ENCODE data around the gene DAZ2. TPM values are rescaled to one million over a fixed set of nuclear protein-coding genes. Genes with fewer than 3 reads are reported as not detected.
"Not testable (repeated sequence)": the region's sequence is repeated elsewhere in the genome, so short reads cannot be mapped to it uniquely, and the experiment has no call there.

The DAZ2 gene
- not detected for polyA plus RNA-seq
- long read RNA-seq, donor 1: 0 reads
- long read RNA-seq, donor 2: 0 reads
- long read RNA-seq, donor 3: 0 reads
- long read RNA-seq, donor 4: 0 reads
- long read RNA-seq, donor 5: 0 reads
- long read RNA-seq, donor 6: 0 reads
- long read RNA-seq, donor 7: 0 reads
- long read RNA-seq, donor 8: 0 reads
- long read RNA-seq, donor 9: 0 reads
- long read RNA-seq, donor 10: 0 reads

GRCh38 chrY:23219233-23219632 lies at the start of gene DAZ2:
Gene DAZ2 (plus strand): TSS chrY:23219533. CDS start chrY:23219741, 208 bp downstream.
- not testable (repeated sequence) for H3K36me3 ChIP-seq (ENCODE audit: control insufficient read depth in 3 of 3, insufficient read depth in 2 of 3, low read depth in 1 of 3, low read length in 3 of 3)
- no CpG with 5 or more reads among the region's 23 CpGs for WGBS, 3 donors

GRCh38 chrY:23198908-23199307 lies 20.4 kb upstream of the DAZ2 start, which contains the start of gene DAZ1:
Gene DAZ1 (minus strand): TSS chrY:23199008. CDS start chrY:23198800, 208 bp downstream.
- H3K36me3 ChIP-seq (ENCODE audit: control insufficient read depth in 3 of 3, insufficient read depth in 2 of 3, low read depth in 1 of 3, low read length in 3 of 3); H3K27me3 ChIP-seq (ENCODE audit: control insufficient read depth in 3 of 3, insufficient read depth in 3 of 3, low read length in 3 of 3); FAIRE-seq; H3K9me3 ChIP-seq (ENCODE audit: control insufficient read depth in 2 of 2, insufficient read depth in 1 of 2, low read depth in 1 of 2, low read length in 1 of 2); H3K4me1 ChIP-seq (ENCODE audit: control insufficient read depth in 3 of 3, insufficient read depth in 2 of 3, low read depth in 1 of 3, low read length in 2 of 3); DNase-seq; H3K4me3 ChIP-seq (ENCODE audit: low read depth in 1 of 3, low read length in 3 of 3); H3K27ac ChIP-seq (ENCODE audit: low read depth in 1 of 3, low read length in 2 of 3): not testable (repeated sequence)
- no CpG with 5 or more reads among the region's 23 CpGs for WGBS, 3 donors

More at GRCh38 chrY:23219233-23219632, at the start of gene DAZ2:
- not testable (repeated sequence) for H3K27me3 ChIP-seq (ENCODE audit: control insufficient read depth in 3 of 3, insufficient read depth in 3 of 3, low read length in 3 of 3); FAIRE-seq; H3K4me1 ChIP-seq (ENCODE audit: control insufficient read depth in 3 of 3, insufficient read depth in 2 of 3, low read depth in 1 of 3, low read length in 2 of 3); H3K27ac ChIP-seq (ENCODE audit: low read depth in 1 of 3, low read length in 2 of 3); H3K9me3 ChIP-seq (ENCODE audit: control insufficient read depth in 2 of 2, insufficient read depth in 1 of 2, low read depth in 1 of 2, low read length in 1 of 2); DNase-seq; H3K4me3 ChIP-seq (ENCODE audit: low read depth in 1 of 3, low read length in 3 of 3)

- not testable (repeated sequence) for FAIRE-seq; H3K27ac ChIP-seq (ENCODE audit: low read depth in 1 of 3, low read length in 2 of 3); H3K9me3 ChIP-seq (ENCODE audit: control insufficient read depth in 2 of 2, insufficient read depth in 1 of 2, low read depth in 1 of 2, low read length in 1 of 2); H3K4me1 ChIP-seq (ENCODE audit: control insufficient read depth in 3 of 3, insufficient read depth in 2 of 3, low read depth in 1 of 3, low read length in 2 of 3); DNase-seq; H3K4me3 ChIP-seq (ENCODE audit: low read depth in 1 of 3, low read length in 3 of 3); H3K36me3 ChIP-seq (ENCODE audit: control insufficient read depth in 3 of 3, insufficient read depth in 2 of 3, low read depth in 1 of 3, low read length in 3 of 3); H3K27me3 ChIP-seq (ENCODE audit: control insufficient read depth in 3 of 3, insufficient read depth in 3 of 3, low read length in 3 of 3)
- WGBS, 3 donors: no CpG with 5 or more reads among the region's 4 CpGs
Measured at GRCh38 chrY:23207455-23207854, 11.9 kb upstream of the DAZ2 start.

GRCh38 chrY:23209802-23210495 lies 9.4 kb upstream of the DAZ2 start:
- no CpG with 5 or more reads among the region's 4 CpGs for WGBS, 3 donors
- H3K4me3 ChIP-seq (ENCODE audit: low read depth in 1 of 3, low read length in 3 of 3); H3K4me1 ChIP-seq (ENCODE audit: control insufficient read depth in 3 of 3, insufficient read depth in 2 of 3, low read depth in 1 of 3, low read length in 2 of 3); H3K36me3 ChIP-seq (ENCODE audit: control insufficient read depth in 3 of 3, insufficient read depth in 2 of 3, low read depth in 1 of 3, low read length in 3 of 3); FAIRE-seq; H3K9me3 ChIP-seq (ENCODE audit: control insufficient read depth in 2 of 2, insufficient read depth in 1 of 2, low read depth in 1 of 2, low read length in 1 of 2); DNase-seq; H3K27ac ChIP-seq (ENCODE audit: low read depth in 1 of 3, low read length in 2 of 3); H3K27me3 ChIP-seq (ENCODE audit: control insufficient read depth in 3 of 3, insufficient read depth in 3 of 3, low read length in 3 of 3): not testable (repeated sequence)

- H3K27me3 ChIP-seq (ENCODE audit: control insufficient read depth in 3 of 3, insufficient read depth in 3 of 3, low read length in 3 of 3); H3K9me3 ChIP-seq (ENCODE audit: control insufficient read depth in 2 of 2, insufficient read depth in 1 of 2, low read depth in 1 of 2, low read length in 1 of 2); H3K36me3 ChIP-seq (ENCODE audit: control insufficient read depth in 3 of 3, insufficient read depth in 2 of 3, low read depth in 1 of 3, low read length in 3 of 3); DNase-seq; H3K4me1 ChIP-seq (ENCODE audit: control insufficient read depth in 3 of 3, insufficient read depth in 2 of 3, low read depth in 1 of 3, low read length in 2 of 3); H3K27ac ChIP-seq (ENCODE audit: low read depth in 1 of 3, low read length in 2 of 3); FAIRE-seq; H3K4me3 ChIP-seq (ENCODE audit: low read depth in 1 of 3, low read length in 3 of 3): not testable (repeated sequence)
- no CpG with 5 or more reads among the region's 4 CpGs for WGBS, 3 donors
Measured at GRCh38 chrY:23210681-23211080, 8.7 kb upstream of the DAZ2 start.

Other genes starting within 250 kb of the DAZ2 start
- not detected for gene BPY2, start 235.3 kb upstream of the DAZ2 start, polyA plus RNA-seq
- not detected for gene DAZ1, start 20.5 kb upstream of the DAZ2 start, polyA plus RNA-seq